A549 (cell line): ENCODE measurements around the gene PMPCA.

Experiments used
- CHD2 ChIP-seq: fragments of 150-350 bp; IDR thresholded peaks from 2 replicates; pipeline ENCODE4 v1.6.1; 2014; ENCODE audit warnings: low read length; ENCODE audit not compliant: partially characterized antibody
- CTCF ChIP-seq: fragments of >200 bp; sonication (Bioruptor Twin); formaldehyde crosslinking; IDR thresholded peaks from 3 replicates; pipeline ENCODE4 v1.5.1; 2016
- EP300 ChIP-seq, 2 experiments: fragments of >200 bp; sonication (Bioruptor Twin); formaldehyde crosslinking; IDR thresholded peaks; 2 replicates in 1 of 2; 3 replicates in 1 of 2; pipeline ENCODE4 v1.6.1; 2016 to 2017
- FOSB ChIP-seq: fragments of 250-450 bp; sonication (Bioruptor Pico); IDR thresholded peaks from 2 replicates; pipeline ENCODE4 v1.5.0; 2020; ENCODE audit warnings: mild to moderate bottlenecking, moderate library complexity
- JUN ChIP-seq, 2 experiments: fragments of >200 bp; sonication (Bioruptor Twin); formaldehyde crosslinking; IDR thresholded peaks; 2 replicates in 1 of 2; 3 replicates in 1 of 2; pipeline ENCODE4 v1.6.1; 2016 to 2017
- MAFK ChIP-seq: fragments of 450-650 bp; IDR thresholded peaks from 2 replicates; pipeline ENCODE4 v1.6.1; 2014; ENCODE audit not compliant: partially characterized antibody
- NR3C1 ChIP-seq: fragments of >200 bp; sonication (Bioruptor Twin); formaldehyde crosslinking; IDR thresholded peaks from 3 replicates; pipeline ENCODE4 v1.6.1; 2017
- PBX3 ChIP-seq: IDR thresholded peaks from 2 replicates; pipeline ENCODE4 v1.6.1; 2012
- POLR2A ChIP-seq: IDR thresholded peaks from 2 replicates; pipeline ENCODE4 v1.6.1; 2012; ENCODE audit warnings: mild to moderate bottlenecking, low read length
- POLR2AphosphoS2 ChIP-seq: conservative IDR thresholded peaks from 2 replicates; pipeline ENCODE4 v1.6.1; 2012; ENCODE audit warnings: low read length, improper control_type of control experiment, inconsistent platforms
- RNF2 ChIP-seq: fragments of 200-600 bp; sonication (generic); IDR thresholded peaks from 2 replicates; pipeline ENCODE4 v1.6.1; 2016; ENCODE audit warnings: low read depth, mild to moderate bottlenecking, antibody characterized with exemption, moderate library complexity, borderline replicate concordance
- TF ChIP-seq, protein P1 (sequence below): fragments of 250-450 bp; sonication (Bioruptor Pico); IDR thresholded peaks from 2 replicates; pipeline ENCODE4 v1.5.0; 2021; ENCODE audit warnings: mild to moderate bottlenecking, moderate library complexity, borderline replicate concordance

GRCh38 chr9:136372561-136373299 is 37.7 kb upstream of the PMPCA start:
- TF ChIP-seq CTCF (no peak), POLR2A (no peak), MAFK (no peak), FOSB (CRISPR knock-in tag) (no peak), RNF2 (no peak), NR3C1 (no peak), PBX3 (no peak), CHD2 (no peak), JUN (IDR thresholded peaks at IDR 0.05) (no peak), EP300 (IDR thresholded peaks at IDR 0.05) (no peak), POLR2AphosphoS2 (no peak)
- TF ChIP-seq, protein P1, sequence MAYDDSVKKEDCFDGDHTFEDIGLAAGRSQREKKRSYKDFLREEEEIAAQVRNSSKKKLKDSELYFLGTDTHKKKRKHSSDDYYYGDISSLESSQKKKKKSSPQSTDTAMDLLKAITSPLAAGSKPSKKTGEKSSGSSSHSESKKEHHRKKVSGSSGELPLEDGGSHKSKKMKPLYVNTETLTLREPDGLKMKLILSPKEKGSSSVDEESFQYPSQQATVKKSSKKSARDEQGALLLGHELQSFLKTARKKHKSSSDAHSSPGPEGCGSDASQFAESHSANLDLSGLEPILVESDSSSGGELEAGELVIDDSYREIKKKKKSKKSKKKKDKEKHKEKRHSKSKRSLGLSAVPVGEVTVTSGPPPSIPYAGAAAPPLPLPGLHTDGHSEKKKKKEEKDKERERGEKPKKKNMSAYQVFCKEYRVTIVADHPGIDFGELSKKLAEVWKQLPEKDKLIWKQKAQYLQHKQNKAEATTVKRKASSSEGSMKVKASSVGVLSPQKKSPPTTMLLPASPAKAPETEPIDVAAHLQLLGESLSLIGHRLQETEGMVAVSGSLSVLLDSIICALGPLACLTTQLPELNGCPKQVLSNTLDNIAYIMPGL (CRISPR knock-in tag), result no peak
